Amniotic epithelial cell (primary cell): Measurements from ENCODE around the gene ARHGDIA.
A peak's percentile ranks its signal among the peaks of the same experiment; 100 is the strongest.

Experiments used
- DNase-seq: peaks from one replicate; pipeline ENCODE4 v3.0.0-alpha.2; 2010; ENCODE audit warnings: low read depth

ARHGDIA gene

DNA sequence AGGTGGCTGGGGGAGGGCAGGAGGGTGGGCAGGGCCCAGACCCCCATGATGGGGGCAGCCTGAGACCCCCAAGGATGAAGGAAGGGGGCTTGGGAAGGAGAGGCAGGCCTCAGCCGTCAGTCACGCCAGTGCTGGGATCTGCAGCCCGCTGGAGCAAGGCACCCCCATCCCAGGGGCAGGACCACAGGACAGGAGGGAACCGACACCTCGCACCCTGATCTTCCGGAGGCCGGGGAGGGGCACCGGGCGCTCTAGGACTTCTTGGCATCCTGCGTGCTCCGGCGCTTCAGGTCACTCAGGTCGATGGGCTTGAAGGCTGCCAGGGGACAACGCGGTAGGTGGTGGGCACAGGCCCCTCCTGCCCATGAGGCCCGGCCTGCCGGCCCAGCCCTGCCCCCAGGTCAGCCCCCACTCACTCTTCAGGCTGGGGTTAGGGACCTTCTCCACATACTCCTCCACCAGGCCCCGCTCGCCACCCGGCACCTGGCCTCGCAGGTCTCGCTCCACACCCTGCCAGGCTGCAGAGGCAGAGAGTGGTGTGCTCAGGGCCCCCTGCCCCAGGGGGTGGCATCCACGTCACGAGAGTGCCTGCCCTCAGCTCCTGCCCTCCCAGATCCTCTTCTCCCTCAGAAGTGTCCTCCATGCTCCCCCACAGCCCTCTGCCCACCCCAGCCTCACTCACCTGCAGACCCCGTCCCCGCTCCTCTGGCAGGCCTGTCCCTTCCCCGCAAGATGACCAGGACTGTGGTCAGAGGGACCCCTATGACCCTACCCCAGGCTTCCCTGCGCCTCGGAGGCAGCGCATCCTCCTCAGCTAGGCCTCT, 47.9 kb downstream of the ARHGDIA start:
- DNase-seq: no peak

DNA sequence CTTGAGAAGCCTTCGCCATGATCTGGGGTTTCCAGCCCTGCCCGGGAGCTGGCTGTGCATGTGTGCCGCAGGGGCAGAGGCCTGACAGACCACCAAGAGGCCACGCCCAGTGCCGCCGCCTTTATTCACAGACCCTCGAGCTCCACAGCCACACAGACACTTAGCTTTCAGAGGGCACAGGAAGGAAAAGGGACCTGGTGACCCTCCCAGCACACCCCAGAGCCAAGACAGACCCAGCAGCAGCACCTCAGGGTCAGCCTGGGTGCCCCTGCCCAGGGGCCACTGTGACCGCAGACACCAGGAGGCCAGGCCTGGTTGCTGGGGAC, 48.9 kb downstream of the ARHGDIA start:
- DNase-seq: no peak

DNA sequence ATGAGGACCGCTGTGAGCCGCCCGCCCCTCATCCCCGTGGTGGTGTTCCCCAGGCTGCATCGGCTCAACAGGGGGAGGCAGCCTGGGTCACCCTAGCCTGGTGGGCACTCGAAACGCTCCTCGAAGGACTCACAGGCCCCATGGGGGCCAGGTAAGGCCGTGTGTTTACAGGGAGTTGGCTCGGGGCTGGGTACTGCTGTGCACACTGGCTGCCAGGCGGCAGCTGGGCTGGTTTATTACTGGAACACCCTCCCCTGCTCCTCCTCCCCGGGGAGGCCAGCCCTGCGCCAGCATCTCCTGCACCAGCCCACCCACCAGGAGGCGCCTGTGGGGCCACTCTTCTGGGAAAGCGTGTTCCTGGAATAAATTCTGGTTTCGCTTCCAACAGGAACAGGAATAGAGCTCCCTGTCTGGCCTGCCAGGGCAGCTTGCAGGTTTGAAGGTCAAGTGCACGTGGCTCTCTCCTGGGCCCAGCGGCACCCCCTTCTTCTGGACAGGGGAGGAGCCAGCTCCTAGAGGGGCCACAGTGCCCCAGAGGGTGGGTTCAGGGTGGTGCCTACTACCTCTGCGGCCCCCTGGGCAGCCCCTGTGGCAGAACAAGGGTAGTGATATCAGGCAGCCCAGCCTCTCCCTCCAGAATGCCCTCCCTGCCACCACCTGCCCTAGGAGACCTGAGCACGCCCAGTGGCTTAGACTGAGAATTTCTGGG, 49.4 kb downstream of the ARHGDIA start:
- peak; percentile 81 for DNase-seq

DNA sequence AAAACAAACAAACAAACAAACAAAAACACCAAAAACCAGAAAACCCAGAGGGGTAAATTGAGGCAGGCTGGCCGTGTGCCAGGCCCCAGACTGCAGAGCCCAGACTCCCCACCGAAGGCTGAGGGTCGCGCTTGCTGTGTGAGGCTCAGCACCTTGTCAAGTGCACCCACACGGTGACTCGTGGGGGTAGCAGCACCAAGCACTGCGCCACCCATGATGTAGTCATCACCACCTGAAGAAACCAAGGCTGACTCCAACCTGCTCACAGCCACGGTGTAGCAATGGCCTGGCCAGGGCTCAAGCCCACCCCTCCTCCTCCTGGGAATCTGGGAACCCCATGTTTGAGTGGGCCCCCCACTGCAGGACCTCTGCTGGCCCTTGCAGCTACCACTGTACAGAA, 50.0 kb downstream of the ARHGDIA start:
- peak; percentile 45 for DNase-seq

DNA sequence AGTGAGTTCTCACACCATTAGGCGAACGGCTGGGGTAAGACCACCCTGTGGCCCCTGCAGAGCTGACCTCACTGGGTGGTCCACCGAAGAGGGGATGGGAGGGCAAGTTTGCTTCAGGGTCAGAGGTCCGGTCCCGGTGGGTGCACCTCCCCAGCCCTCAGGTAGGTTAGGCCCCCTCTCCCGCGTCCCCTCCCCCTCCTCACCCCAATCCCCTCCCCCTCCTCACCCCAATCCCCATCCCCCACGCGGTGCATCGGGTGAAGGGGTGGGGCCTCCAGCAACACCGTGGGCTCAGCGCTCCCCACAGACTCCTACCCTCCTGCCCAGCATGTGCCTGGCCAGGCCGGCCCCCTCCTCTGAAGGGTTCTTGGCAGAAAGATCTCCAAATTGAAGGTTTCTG, 51.4 kb downstream of the ARHGDIA start:
- no peak for DNase-seq

DNA sequence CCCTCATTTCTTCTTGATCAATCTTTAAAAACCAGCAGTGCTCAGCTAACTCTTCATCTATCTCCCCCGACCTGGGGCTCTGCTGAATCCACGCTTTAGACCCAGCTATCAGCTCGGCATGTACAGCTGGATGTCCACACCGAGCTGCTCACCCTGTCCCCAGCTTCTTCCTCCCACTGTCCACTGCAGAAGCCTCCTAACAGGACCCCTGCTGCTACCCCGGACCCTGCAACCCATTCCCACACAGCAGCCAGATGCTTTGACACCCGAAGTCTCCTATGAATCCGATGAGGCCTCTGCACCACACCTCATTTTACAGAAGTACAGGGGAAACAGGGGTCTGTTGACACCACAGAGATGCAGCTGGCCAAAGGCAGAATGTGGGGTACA, 53.4 kb downstream of the ARHGDIA start:
- DNase-seq: no peak
